Cardiac muscle cell (in vitro differentiated cells and primary cell): Measurements from ENCODE around the gene TSEN34. TPM values are rescaled to one million over a fixed set of nuclear protein-coding genes. Genes with fewer than 3 reads are reported as not detected.
A peak's percentile ranks its signal among the peaks of the same experiment; 100 is the strongest.
"Not testable (repeated sequence)": the region's sequence is repeated elsewhere in the genome, so short reads cannot be mapped to it uniquely, and the experiment has no call there.

Source experiments
- DNase-seq, 2 donors: peaks; one replicate each; pipeline versions ENCODE4 v3.0.0 to v3.0.0-alpha.2; 2010 to 2017; ENCODE audit warnings: low read depth in 1 of 2, low spot score in 1 of 2
- H3K27ac ChIP-seq: fragments of 200-600 bp; sonication (generic); 2 replicates; pipeline ENCODE4 v1.5.1; 2016
- H3K27me3 ChIP-seq: fragments of 200-600 bp; sonication (generic); 2 replicates; pipeline ENCODE4 v1.6.0; 2016; ENCODE audit warnings: control low read depth
- H3K36me3 ChIP-seq: fragments of 200-600 bp; sonication (generic); 2 replicates; pipeline ENCODE4 v1.5.1; 2016; ENCODE audit warnings: control low read depth
- H3K4me1 ChIP-seq: fragments of 200-600 bp; sonication (generic); 2 replicates; pipeline ENCODE4 v1.8.1; 2017; ENCODE audit warnings: low read depth, mild to moderate bottlenecking, mixed run types
- H3K4me3 ChIP-seq: fragments of 200-600 bp; sonication (generic); 2 replicates; pipeline ENCODE4 v1.5.1; 2016; ENCODE audit warnings: mild to moderate bottlenecking
- H3K9me3 ChIP-seq: fragments of 200-600 bp; sonication (generic); 2 replicates; pipeline ENCODE4 v1.5.1; 2017; ENCODE audit warnings: low read depth, mild to moderate bottlenecking, control low read depth
- CTCF ChIP-seq: IDR thresholded peaks from 2 replicates; pipeline ENCODE4 v1.5.1; 2012; ENCODE audit warnings: low read depth, mild to moderate bottlenecking, low read length
- polyA plus RNA-seq: library from polyadenylated mRNA; unstranded; fragments of >200 nt; fragmentation: Nextera tagmentation; extraction: Ambion mirVana; gene quantifications from 2 replicates; pipeline ENCODE4 v1.2.1, GENCODE V29; 2016
- total RNA-seq: library from RNA; depleted of rRNA; stranded (reverse); fragments of >200 nt; gene quantifications from 2 replicates; pipeline ENCODE4 v1.2.3, GENCODE V29; 2016

The TSEN34 gene
- total and polyA plus RNA-seq, 2 experiments from 2014 or later = 113 to 114 TPM

DNA sequence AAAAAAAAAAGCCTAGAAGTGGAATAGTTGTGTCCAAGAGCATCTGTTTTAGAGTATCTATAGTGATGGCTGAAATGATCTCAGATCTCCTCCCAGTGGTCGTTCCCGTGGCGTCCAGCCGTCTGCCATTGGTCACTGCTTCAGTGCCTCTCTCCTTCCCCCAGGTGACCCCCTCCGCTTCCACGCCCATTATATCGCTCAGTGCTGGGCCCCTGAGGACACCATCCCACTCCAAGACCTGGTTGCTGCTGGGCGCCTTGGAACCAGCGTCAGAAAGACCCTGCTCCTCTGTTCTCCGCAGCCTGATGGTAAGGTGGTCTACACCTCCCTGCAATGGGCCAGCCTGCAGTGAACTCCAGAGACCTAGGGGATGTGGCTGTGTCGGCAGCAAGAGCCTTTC lies 1.9 kb downstream of the TSEN34 start:
- Histone ChIP-seq H3K4me1 (peaks cover 10% of the 10 kb centered on the region), H3K36me3 (peaks cover 13% of the 10 kb centered on the region), H3K27ac (no peak overlapping the region), H3K4me3 (no peak overlapping the region), H3K9me3 (no peaks in the 10 kb centered on the region), H3K27me3 (no peaks in the 10 kb centered on the region)
- no peak for DNase-seq
- TF ChIP-seq CTCF = no peak

- H3K4me1 ChIP-seq, H3K27ac ChIP-seq, DNase-seq, H3K9me3 ChIP-seq, H3K4me3 ChIP-seq, H3K27me3 ChIP-seq: not testable (repeated sequence)
- H3K36me3 ChIP-seq = peaks cover 13% of the 10 kb centered on the region
Measured at GRCh38 chr19:54194463-54194862, 3.4 kb downstream of the TSEN34 start.

- Histone ChIP-seq H3K27ac (no peak overlapping the region), H3K4me1 (peaks cover 8% of the 10 kb centered on the region), H3K4me3 (no peak overlapping the region), H3K9me3 (no peaks in the 10 kb centered on the region), H3K36me3 (peaks cover 14% of the 10 kb centered on the region), H3K27me3 (no peaks in the 10 kb centered on the region)
- no peak for DNase-seq
- TF ChIP-seq CTCF = no peak
Measured at GRCh38 chr19:54196536-54196935, 5.4 kb downstream of the TSEN34 start.

- Histone ChIP-seq H3K4me3 (no peak overlapping the region), H3K27ac (no peak overlapping the region), H3K27me3 (no peaks in the 10 kb centered on the region), H3K36me3 (peaks cover 20% of the 10 kb centered on the region), H3K9me3 (no peaks in the 10 kb centered on the region), H3K4me1 (peaks cover 11% of the 10 kb centered on the region)
- DNase-seq = no peak
- TF ChIP-seq CTCF = no peak
Measured at GRCh38 chr19:54197121-54197520, 6.0 kb downstream of the TSEN34 start.

DNA sequence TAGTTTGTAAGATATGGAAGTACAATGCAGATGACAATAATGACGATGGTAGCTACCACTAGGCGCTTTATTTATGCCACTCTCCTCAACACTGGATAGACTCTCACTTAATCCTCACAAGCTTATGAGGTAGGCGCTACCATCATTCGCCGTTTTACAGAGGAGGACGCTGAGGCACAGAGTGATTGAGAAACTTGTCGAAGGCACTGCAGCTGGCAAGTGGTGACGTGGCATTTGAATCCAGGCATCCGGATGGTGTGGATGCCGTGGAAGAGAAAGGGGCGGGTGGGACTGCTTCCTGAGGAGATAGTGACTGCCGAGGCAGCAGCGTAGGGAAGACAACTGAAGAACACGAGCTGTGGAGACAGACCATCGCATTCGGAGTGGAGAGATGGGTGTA lies 8.3 kb downstream of the TSEN34 start:
- H3K36me3 ChIP-seq = peaks cover 31% of the 10 kb centered on the region
- peaks cover 15% of the 10 kb centered on the region for H3K4me1 ChIP-seq
- TF ChIP-seq CTCF = no peak
- H3K27ac ChIP-seq = peak overlapping the region; percentile 2
- no peak overlapping the region for H3K4me3 ChIP-seq
- H3K9me3 ChIP-seq = no peaks in the 10 kb centered on the region
- no peaks in the 10 kb centered on the region for H3K27me3 ChIP-seq
- no peak for DNase-seq

DNA sequence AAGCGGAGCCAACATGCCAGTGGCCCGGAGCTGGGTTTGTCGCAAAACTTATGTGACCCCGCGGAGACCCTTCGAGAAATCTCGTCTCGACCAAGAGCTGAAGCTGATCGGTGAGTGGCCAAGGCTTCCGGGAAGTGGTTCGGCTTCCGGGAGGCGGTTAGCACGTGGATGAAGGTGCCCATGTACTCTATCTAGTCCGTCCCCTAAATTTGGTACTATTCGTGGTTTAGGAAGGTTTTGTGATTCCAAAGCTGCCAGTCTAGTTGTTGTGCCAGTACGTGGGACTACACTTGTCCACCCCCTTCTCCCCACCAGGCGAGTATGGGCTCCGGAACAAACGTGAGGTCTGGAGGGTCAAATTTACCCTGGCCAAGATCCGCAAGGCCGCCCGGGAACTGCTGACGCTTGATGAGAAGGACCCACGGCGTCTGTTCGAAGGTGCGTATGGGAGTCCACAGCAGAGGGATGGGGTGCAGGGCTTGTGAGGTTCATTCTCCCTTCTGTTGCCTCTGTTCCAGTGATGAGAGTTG lies 10.1 kb downstream of the TSEN34 start:
- no peaks in the 10 kb centered on the region for H3K27me3 ChIP-seq
- no peaks in the 10 kb centered on the region for H3K9me3 ChIP-seq
- H3K27ac ChIP-seq = peak overlapping the region; percentile 98
- peak in 1 of 2 donors; percentile 15 for DNase-seq
- no peak for TF ChIP-seq CTCF
- H3K4me1 ChIP-seq = peaks cover 17% of the 10 kb centered on the region
- H3K4me3 ChIP-seq = peak overlapping the region; percentile 78
- peaks cover 44% of the 10 kb centered on the region for H3K36me3 ChIP-seq
